Stimulated activated CD4-positive, alpha-beta T cell treated with anti-CD3 and anti-CD28 coated beads, TNF-alpha, amount 100 ng/mL, for 48 hours (primary cell): ENCODE results near the gene CACUL1.
A peak's percentile ranks its signal among the peaks of the same experiment; 100 is the strongest.
"Not testable (repeated sequence)": the region's sequence is repeated elsewhere in the genome, so short reads cannot be mapped to it uniquely, and the experiment has no call there.

Source experiments
- DNase-seq, 3 donors: peaks; one replicate each; pipeline ENCODE4 v3.0.0-alpha.2; 2020; ENCODE audit warnings: low read depth in 3 of 3

Gene CACUL1

GRCh38 chr10:118754556-118755423, at the start of gene CACUL1:
Gene CACUL1, minus strand, starts transcription at chr10:118754970. Its CDS starts 208 bp downstream, at chr10:118754762.
- peak; percentile 98 to 99 (median 98) for DNase-seq

- DNase-seq, result no peak
These were observed 49.5 kb upstream of the CACUL1 start for GRCh38 chr10:118804262-118804773.

DNA sequence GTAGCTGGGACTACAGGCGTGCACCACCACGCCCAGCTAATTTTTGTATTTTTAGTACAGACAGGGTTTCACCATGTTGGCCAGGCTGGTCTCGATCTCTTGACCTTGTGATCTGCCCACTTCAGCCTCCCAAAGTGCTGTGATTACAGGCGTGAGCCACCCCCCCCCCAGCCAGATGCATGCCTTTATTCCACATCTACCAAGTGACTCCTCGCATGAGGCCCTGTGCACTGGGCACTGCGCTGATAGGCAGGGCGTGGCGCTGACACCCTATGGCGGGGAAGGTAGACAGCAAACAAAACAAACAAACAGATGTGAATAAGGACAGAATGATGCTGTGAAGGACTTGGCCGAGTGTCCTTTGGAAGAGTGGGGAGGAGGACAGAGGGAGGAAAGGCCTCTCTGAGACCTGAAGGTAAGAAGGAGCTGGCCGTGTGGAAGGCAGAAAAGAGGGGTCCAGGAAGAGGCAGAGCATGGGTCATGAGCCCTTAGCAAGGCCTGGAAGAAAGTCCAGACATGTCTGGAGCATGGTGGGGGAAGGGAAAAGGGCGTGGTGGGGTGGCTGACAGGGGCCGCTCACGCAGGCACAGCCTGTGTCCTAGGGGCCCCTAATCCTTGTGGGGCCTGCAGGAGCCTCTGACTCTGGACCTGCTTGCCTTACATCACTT, 47.5 kb upstream of the CACUL1 start:
- DNase-seq, result no peak

DNA sequence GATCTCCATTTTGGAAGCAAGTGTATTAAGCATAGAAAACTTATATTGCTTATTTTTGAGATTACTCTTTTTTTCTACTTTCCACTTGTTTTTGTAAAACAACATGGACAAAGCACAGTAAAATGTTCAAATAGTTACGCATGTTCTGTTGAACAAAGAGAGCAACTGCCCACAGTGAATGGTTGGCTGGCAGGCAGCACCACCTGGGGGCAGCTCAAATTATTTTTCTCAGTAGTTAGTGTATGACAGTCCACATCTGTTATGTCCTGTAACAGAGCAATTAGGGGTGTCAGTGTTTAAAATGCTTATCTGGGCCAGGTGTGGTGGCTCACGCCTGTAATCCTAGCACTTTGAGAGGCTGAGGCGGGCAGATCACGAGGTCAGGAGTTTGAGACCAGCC, 46.1 kb upstream of the CACUL1 start:
- DNase-seq, result no peak

GRCh38 chr10:118799777-118800176, 45.0 kb upstream of the CACUL1 start:
- DNase-seq, result no peak

GRCh38 chr10:118798231-118798662, 43.5 kb upstream of the CACUL1 start:
- no peak for DNase-seq

- not testable (repeated sequence) for DNase-seq
These were observed 40.2 kb upstream of the CACUL1 start for GRCh38 chr10:118794971-118795370.

DNA sequence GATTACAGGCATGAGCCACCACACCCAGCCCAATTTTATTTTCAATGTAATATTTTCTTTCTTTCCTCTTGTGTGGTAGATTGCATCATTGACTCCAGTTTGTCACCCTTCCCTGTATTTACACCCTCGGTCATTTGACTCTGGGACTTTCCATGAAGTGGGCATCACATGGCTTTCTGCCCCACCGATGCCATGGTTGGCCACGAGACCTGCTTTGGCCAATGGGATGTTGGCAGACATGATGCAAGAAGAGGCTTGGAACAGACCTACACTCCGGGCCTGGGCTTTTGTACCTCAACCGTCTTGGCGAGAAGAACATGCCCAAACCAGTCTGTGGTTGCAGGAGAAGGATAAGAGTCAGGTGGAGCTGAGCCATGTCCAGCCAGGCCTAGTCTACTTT, 38.8 kb upstream of the CACUL1 start:
- DNase-seq, result no peak

GRCh38 chr10:118792526-118792925, 37.8 kb upstream of the CACUL1 start:
- DNase-seq, result no peak

DNA sequence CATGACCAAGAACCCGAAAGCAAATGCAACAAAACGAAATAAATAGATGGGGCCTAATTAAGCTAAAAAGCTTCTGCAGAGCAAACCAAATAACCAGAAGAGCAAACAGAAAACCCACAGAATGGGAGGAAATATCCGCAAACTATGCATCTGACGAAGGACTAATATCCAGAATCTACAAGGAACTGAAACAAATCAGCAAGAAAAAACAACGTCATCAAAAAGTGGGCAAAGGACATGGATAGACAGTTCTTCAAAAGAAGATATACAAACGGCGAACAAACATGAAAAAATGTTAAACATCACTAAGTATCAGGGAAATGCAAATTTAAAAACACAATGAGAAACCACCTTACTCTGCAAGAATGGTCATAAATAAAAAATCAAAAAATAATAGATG, 35.3 kb upstream of the CACUL1 start:
- DNase-seq, result no peak

DNA sequence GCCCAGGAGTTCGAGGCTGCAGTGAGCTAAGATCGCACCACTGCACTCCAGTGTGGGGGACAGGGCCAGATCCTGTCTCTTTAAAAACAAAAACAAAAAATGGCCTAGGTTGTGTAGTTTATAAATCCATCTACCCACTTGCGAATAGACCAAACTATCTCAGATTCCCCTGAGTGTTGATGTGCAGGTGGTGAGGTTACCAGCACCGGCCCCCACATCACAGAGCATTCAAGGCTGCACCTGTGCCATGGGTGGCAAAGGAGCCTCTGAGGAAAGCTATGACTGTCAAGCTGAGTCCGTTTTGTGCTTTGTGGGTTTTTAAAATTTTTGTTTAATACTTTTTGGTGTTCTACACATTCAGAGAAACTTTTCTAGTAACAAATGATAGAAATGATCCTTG, 30.8 kb upstream of the CACUL1 start:
- no peak for DNase-seq

GRCh38 chr10:118783776-118784545, 29.2 kb upstream of the CACUL1 start:
- no peak for DNase-seq

- not testable (repeated sequence) for DNase-seq
These were observed 28.2 kb upstream of the CACUL1 start for GRCh38 chr10:118782916-118783465.

DNA sequence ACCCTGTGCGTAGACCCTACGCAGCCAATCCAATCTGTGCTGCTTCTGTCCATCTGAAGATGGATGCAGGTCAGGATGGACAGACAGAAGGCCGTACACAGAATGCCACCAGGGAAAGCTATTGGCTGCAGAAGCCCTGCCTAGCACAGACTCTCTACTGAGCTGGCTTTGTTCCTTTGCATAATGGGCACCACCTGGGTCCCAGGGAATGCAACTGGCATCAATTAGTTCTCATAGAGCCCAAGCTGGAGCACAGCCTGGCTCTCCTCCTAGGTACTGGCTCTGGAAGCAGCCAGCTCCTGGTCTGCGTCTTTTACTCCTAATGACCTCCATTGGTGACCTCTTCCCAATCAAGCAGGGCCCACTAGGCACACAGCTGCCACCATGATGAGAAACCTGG, 26.8 kb upstream of the CACUL1 start:
- DNase-seq, result no peak

- no peak for DNase-seq
These were observed 24.0 kb upstream of the CACUL1 start for GRCh38 chr10:118778727-118779126.

GRCh38 chr10:118776960-118777359, 22.2 kb upstream of the CACUL1 start:
- no peak for DNase-seq

- DNase-seq, result no peak
These were observed 21.3 kb upstream of the CACUL1 start for GRCh38 chr10:118776033-118776432.

DNA sequence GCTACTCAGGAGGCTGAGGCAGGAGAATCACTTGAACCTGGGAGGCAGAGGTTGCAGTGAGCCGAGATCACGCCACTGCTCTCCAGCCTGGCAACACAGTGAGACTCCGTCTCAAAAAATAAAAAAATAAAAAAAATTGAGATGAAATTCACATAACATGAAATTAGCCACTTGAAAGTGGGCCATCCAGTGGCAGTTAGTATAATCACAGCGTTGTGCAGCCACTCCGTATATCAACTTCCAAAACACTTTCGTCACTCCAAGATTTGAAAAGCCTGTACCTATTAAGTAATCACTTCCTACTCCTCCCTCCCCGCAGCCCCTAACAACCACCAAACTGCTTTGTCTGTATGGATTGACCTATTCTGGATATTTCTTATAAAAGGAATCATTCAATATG, 20.7 kb upstream of the CACUL1 start:
- no peak for DNase-seq

- no peak for DNase-seq
These were observed 18.3 kb upstream of the CACUL1 start for GRCh38 chr10:118773041-118773440.

GRCh38 chr10:118771976-118772375, 17.2 kb upstream of the CACUL1 start:
- no peak for DNase-seq

DNA sequence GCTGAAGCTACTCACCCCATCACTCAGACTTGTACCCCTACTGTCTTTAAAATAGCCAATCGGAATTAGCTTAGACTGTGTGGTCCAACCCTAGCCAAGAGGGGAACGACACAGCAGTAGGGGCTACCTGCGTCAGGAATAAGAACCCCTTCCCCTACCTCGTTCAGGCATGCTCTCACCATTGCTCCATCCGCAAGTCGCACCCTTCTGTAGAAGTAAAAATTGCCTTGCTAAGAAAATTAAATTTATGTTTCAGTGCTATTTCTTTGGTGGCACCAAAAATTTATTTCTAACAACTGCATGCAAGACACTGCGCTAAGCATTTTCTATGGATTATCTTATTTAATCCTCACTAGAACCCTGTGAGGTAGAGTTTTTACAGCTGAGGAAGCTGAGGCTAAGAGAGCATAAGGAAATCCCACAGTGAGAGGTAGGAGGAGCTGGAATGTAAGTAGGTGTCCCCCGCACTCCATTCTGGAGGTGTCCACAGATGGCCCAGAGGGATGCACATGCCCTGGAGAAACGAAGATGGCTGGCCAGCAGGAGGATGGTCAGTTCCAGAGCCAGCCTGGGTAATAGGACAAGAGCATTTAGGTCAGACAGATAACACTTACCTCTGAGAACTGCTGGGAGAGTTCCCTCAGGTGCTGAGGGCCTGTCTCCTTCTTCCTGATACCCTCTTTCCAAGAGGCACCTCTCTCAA, 15.3 kb upstream of the CACUL1 start:
- no peak for DNase-seq
